Transverse colon (tissue), 3 donors: ENCODE measurements around the gene HAGH.

Experiments used
- EP300 ChIP-seq: sonication (generic); formaldehyde crosslinking; IDR thresholded peaks from one replicate; pipeline ENCODE4 v1.6.1; 2017; ENCODE audit warnings: antibody characterized with exemption, low read depth
- POLR2A ChIP-seq: fragments of 450-650 bp; IDR thresholded peaks from one replicate; pipeline ENCODE4 v1.6.1; 2016; ENCODE audit warnings: antibody characterized with exemption, mild to moderate bottlenecking, moderate library complexity
- TF ChIP-seq, protein P1 (sequence below), 5 experiments: fragments of 200-600 bp in 3 of 5; fragments of 450-650 bp in 2 of 5; sonication (generic) in 3 of 5; IDR thresholded peaks; 1 replicate in 2 of 5; 2 replicates in 3 of 5; pipeline ENCODE4 v1.5.1; 2016 to 2017; ENCODE audit warnings: antibody characterized with exemption in 5 of 5, inconsistent platforms in 3 of 5, mild to moderate bottlenecking in 2 of 5, moderate library complexity in 1 of 5

DNA sequence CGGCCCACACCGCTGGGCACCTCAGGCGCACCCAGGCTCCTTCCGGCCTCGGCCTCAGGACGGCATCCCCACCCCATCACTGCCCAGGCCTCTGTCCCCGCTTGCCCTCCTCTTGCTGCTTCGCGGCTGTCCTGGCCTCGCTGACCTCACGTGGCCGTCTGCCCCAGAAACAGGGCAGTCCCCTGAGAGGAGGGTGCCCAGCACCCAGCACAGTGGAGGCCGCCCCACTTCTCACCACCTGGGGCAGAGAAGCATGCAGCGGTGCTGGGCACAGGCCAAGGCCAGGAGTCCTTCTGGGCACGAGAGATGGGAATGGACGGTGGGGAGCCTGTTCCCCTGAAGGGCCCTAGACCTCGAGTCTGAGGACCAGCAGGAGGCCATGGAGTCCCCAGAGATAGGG, 8.9 kb downstream of the HAGH start:
- TF ChIP-seq EP300, result no peak
- TF ChIP-seq, protein P1, sequence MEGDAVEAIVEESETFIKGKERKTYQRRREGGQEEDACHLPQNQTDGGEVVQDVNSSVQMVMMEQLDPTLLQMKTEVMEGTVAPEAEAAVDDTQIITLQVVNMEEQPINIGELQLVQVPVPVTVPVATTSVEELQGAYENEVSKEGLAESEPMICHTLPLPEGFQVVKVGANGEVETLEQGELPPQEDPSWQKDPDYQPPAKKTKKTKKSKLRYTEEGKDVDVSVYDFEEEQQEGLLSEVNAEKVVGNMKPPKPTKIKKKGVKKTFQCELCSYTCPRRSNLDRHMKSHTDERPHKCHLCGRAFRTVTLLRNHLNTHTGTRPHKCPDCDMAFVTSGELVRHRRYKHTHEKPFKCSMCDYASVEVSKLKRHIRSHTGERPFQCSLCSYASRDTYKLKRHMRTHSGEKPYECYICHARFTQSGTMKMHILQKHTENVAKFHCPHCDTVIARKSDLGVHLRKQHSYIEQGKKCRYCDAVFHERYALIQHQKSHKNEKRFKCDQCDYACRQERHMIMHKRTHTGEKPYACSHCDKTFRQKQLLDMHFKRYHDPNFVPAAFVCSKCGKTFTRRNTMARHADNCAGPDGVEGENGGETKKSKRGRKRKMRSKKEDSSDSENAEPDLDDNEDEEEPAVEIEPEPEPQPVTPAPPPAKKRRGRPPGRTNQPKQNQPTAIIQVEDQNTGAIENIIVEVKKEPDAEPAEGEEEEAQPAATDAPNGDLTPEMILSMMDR (IDR thresholded peaks at IDR 0.05), result no peak
- no peak for TF ChIP-seq POLR2A
